ENCODE measurements around the gene RPS6KL1. TPM values are rescaled to one million over a fixed set of nuclear protein-coding genes. Genes with fewer than 3 reads are reported as not detected.

The RPS6KL1 gene
- 10 to 100 TPM in 1 of 2 donors, 1 to 10 TPM in 1; 9.1 to 14.0 TPM for total RNA-seq

- peaks cover 5% of the 10 kb centered on the region for H3K4me1 ChIP-seq
- H3K27me3 ChIP-seq, result no peaks in the 10 kb centered on the region
- H3K4me3 ChIP-seq, result peak within 1 kb of the TSS; percentile 75
- DNase-seq, result peak; percentile 86
- no peaks in the 10 kb centered on the region for H3K36me3 ChIP-seq
- peak within 1 kb of the TSS; percentile 38 to 90 for H3K9ac ChIP-seq (ENCODE audit: low read depth in 2 of 2, low read length in 2 of 2)
- intact Hi-C loops (cut with DNase I), result no loop called here
- H3K27ac ChIP-seq, result no peak within 1 kb of the TSS
- TF ChIP-seq, protein P1, sequence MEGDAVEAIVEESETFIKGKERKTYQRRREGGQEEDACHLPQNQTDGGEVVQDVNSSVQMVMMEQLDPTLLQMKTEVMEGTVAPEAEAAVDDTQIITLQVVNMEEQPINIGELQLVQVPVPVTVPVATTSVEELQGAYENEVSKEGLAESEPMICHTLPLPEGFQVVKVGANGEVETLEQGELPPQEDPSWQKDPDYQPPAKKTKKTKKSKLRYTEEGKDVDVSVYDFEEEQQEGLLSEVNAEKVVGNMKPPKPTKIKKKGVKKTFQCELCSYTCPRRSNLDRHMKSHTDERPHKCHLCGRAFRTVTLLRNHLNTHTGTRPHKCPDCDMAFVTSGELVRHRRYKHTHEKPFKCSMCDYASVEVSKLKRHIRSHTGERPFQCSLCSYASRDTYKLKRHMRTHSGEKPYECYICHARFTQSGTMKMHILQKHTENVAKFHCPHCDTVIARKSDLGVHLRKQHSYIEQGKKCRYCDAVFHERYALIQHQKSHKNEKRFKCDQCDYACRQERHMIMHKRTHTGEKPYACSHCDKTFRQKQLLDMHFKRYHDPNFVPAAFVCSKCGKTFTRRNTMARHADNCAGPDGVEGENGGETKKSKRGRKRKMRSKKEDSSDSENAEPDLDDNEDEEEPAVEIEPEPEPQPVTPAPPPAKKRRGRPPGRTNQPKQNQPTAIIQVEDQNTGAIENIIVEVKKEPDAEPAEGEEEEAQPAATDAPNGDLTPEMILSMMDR (IDR thresholded peaks at IDR 0.05), result no peak
- no peaks in the 10 kb centered on the region for H3K9me3 ChIP-seq
Measured at GRCh38 chr14:74922752-74923401, at the start of gene RPS6KL1. Gene RPS6KL1 (minus strand): TSS chr14:74923260. CDS start chr14:74921541, 1,719 bp downstream.

GRCh38 chr14:74968811-74969210 lies 45.8 kb upstream of the RPS6KL1 start:
- Histone ChIP-seq H3K27me3 (no peaks in the 10 kb centered on the region), H3K4me1 (no peaks in the 10 kb centered on the region), H3K9me3 (no peaks in the 10 kb centered on the region), H3K27ac (no peak overlapping the region), H3K9ac (ENCODE audit: low read depth in 2 of 2, low read length in 2 of 2) (no peak overlapping the region), H3K36me3 (no peaks in the 10 kb centered on the region), H3K4me3 (no peak overlapping the region)
- no peak for DNase-seq
- TF ChIP-seq, protein P1 (IDR thresholded peaks at IDR 0.05), result no peak
- intact Hi-C loops (cut with DNase I), result no loop called here

GRCh38 chr14:74965486-74966153 lies 42.6 kb upstream of the RPS6KL1 start:
- Histone ChIP-seq H3K27me3 (no peaks in the 10 kb centered on the region), H3K4me3 (no peak overlapping the region), H3K36me3 (no peaks in the 10 kb centered on the region), H3K9ac (ENCODE audit: low read depth in 2 of 2, low read length in 2 of 2) (no peak overlapping the region), H3K4me1 (no peaks in the 10 kb centered on the region), H3K27ac (no peak overlapping the region), H3K9me3 (no peaks in the 10 kb centered on the region)
- TF ChIP-seq, protein P1 (IDR thresholded peaks at IDR 0.05), result no peak
- DNase-seq, result no peak
- intact Hi-C loops (cut with DNase I), result no loop called here

GRCh38 chr14:74964787-74965485 lies 41.9 kb upstream of the RPS6KL1 start:
- Histone ChIP-seq H3K4me1 (no peaks in the 10 kb centered on the region), H3K27ac (no peak overlapping the region), H3K4me3 (no peak overlapping the region), H3K36me3 (no peaks in the 10 kb centered on the region), H3K9me3 (no peaks in the 10 kb centered on the region), H3K27me3 (no peaks in the 10 kb centered on the region), H3K9ac (ENCODE audit: low read depth in 2 of 2, low read length in 2 of 2) (no peak overlapping the region)
- TF ChIP-seq, protein P1 (IDR thresholded peaks at IDR 0.05), result no peak
- DNase-seq, result no peak
- intact Hi-C loops (cut with DNase I), result no loop called here

- no peak overlapping the region for H3K4me3 ChIP-seq
- no peaks in the 10 kb centered on the region for H3K9me3 ChIP-seq
- no peak for DNase-seq
- no peaks in the 10 kb centered on the region for H3K4me1 ChIP-seq
- no peak overlapping the region for H3K9ac ChIP-seq (ENCODE audit: low read depth in 2 of 2, low read length in 2 of 2)
- H3K36me3 ChIP-seq, result no peaks in the 10 kb centered on the region
- no peak overlapping the region for H3K27ac ChIP-seq
- intact Hi-C loops (cut with DNase I), result no loop called here
- no peaks in the 10 kb centered on the region for H3K27me3 ChIP-seq
- TF ChIP-seq, protein P1 (IDR thresholded peaks at IDR 0.05), result no peak
Measured at GRCh38 chr14:74963705-74964271, 40.7 kb upstream of the RPS6KL1 start.

Measured in colonic mucosa (tissue), 4 donors.